ENCODE data around the gene FOXD2. TPM values are rescaled to one million over a fixed set of nuclear protein-coding genes. Genes with fewer than 3 reads are reported as not detected.

Gene FOXD2
- total and polyA plus RNA-seq, 2 donors (not counting 1 experiment from before 2014, with no cell fraction given): 0.24 to 0.37 TPM

GRCh38 chr1:47439017-47439818 is 1.4 kb downstream of the FOXD2 start:
- Mint-ChIP-seq H3K27me3 (peaks cover 13% of the 10 kb centered on the region), H3K9me3 (ENCODE audit: insufficient read depth) (peaks cover 1% of the 10 kb centered on the region), H3K4me3 (peak overlapping the region; percentile 57), H3K27ac (peak overlapping the region; percentile 59), H3K4me1 (peaks cover 28% of the 10 kb centered on the region)
- H3K27me3 ChIP-seq (replicated peaks in 1 of 4; ENCODE audit: control extremely low read depth in 1 of 4, control insufficient read depth in 3 of 4, insufficient read depth in 4 of 4, low read length in 3 of 4): peaks cover 4 to 78% (median 43%) of the 10 kb centered on the region in 4 experiments
- no peak for ATAC-seq (ENCODE audit: low read depth)
- H3K27ac ChIP-seq (ENCODE audit: low read length in 2 of 2): no peak overlapping the region
- no peak for TF ChIP-seq CTCF (IDR thresholded peaks at IDR 0.05)
- peak; percentile 37 for TF ChIP-seq EZH2 (IDR thresholded peaks at IDR 0.05; ENCODE audit: borderline replicate concordance, insufficient read depth, low read depth, low read length, poor library complexity, severe bottlenecking)
- intact Hi-C loops (cut with micrococcal nuclease): no loop called here
- ChIA-PET CTCF (interaction anchor here (2.0 to 3.0 kb wide), 2 partner anchors 10 to 271 kb away, joined by 10 to 24 read pairs; no protein-coding TSS in a partner anchor), POLR2A (interaction anchor here (0.6 kb wide), 1 partner anchor 9 kb away, joined by 4 read pairs; no protein-coding TSS in a partner anchor)
- H3K4me1 ChIP-seq (ENCODE audit: control insufficient read depth in 2 of 2, insufficient read depth in 2 of 2, low read length in 2 of 2): peaks cover 28 to 40% of the 10 kb centered on the region in 2 donors
- peak overlapping the region; percentile 94 for H2AFZ ChIP-seq (ENCODE audit: insufficient read depth, low read depth, low read length, poor library complexity, severe bottlenecking)
- no peak overlapping the region for H3K4me3 ChIP-seq (ENCODE audit: control extremely low read depth in 1 of 5, extremely low read depth in 1 of 5, insufficient read depth in 1 of 5, low read depth in 2 of 5, low read length in 4 of 5)
- H3K9ac ChIP-seq (ENCODE audit: low read length): no peak overlapping the region
- peaks cover 8% of the 10 kb centered on the region for H4K20me1 ChIP-seq (ENCODE audit: control insufficient read depth, insufficient read depth, low read length, poor library complexity, severe bottlenecking)
- no peaks in the 10 kb centered on the region for H3K36me3 ChIP-seq (replicated peaks in 1 of 2; ENCODE audit: control extremely low read depth in 1 of 2, control insufficient read depth in 1 of 2, extremely low read depth in 1 of 2, insufficient read depth in 2 of 2, low read length in 1 of 2)
- H3K9me3 ChIP-seq (ENCODE audit: control extremely low read depth in 1 of 3, control insufficient read depth in 2 of 3, insufficient read depth in 1 of 3, low read length in 2 of 3): peaks cover 0 to 34% (median 8%) of the 10 kb centered on the region in 3 donors
- peak; percentile 58 for DNase-seq
- peak overlapping the region; percentile 91 for H3K4me2 ChIP-seq (replicated peaks; ENCODE audit: low read depth, low read length, poor library complexity, severe bottlenecking)
- H3K79me2 ChIP-seq (ENCODE audit: control insufficient read depth, insufficient read depth, low read length): no peaks in the 10 kb centered on the region
- WGBS (ENCODE audit: insufficient coverage): 8% methylated on average over 85 of the region's 86 CpGs
